Transverse colon (tissue), 4 donors: ENCODE data around the gene GC. TPM values are rescaled to one million over a fixed set of nuclear protein-coding genes. Genes with fewer than 3 reads are reported as not detected.

Experiments used
- DNase-seq: peaks from one replicate; pipeline ENCODE4 v3.0.0-alpha.2; 2019
- H3K27ac ChIP-seq, 4 donors: fragments of 200-600 bp; sonication (generic); 2 replicates each; pipeline ENCODE4 v1.5.1; 2016 to 2018; ENCODE audit warnings: inconsistent platforms in 4 of 4
- H3K27me3 ChIP-seq: fragments of 200-600 bp; sonication (generic); 2 replicates; pipeline ENCODE4 v1.5.1; 2017; ENCODE audit warnings: inconsistent platforms
- H3K36me3 ChIP-seq, 4 donors: fragments of 200-600 bp; sonication (generic); 2 replicates each; pipeline ENCODE4 v1.5.1; 2017 to 2019; ENCODE audit warnings: inconsistent platforms in 4 of 4
- H3K4me1 ChIP-seq, 4 donors: fragments of 200-600 bp; sonication (generic); 2 replicates each; pipeline ENCODE4 v1.5.1; 2017 to 2020; ENCODE audit warnings: inconsistent platforms in 4 of 4
- H3K4me3 ChIP-seq, 4 donors: fragments of 200-600 bp; sonication (generic); 1 replicate in 1 of 4; 2 replicates in 3 of 4; pipeline versions ENCODE4 v1.5.1 to v1.6.1; 2017 to 2019; ENCODE audit warnings: inconsistent platforms in 4 of 4
- H3K9me3 ChIP-seq, 2 donors: fragments of 200-600 bp; sonication (generic); 2 replicates each; pipeline ENCODE4 v1.5.1; 2017 to 2019; ENCODE audit warnings: inconsistent platforms in 2 of 2
- EP300 ChIP-seq: sonication (generic); formaldehyde crosslinking; IDR thresholded peaks from one replicate; pipeline ENCODE4 v1.6.1; 2017; ENCODE audit warnings: antibody characterized with exemption, low read depth
- POLR2A ChIP-seq: fragments of 450-650 bp; IDR thresholded peaks from one replicate; pipeline ENCODE4 v1.6.1; 2016; ENCODE audit warnings: antibody characterized with exemption, mild to moderate bottlenecking, moderate library complexity
- POLR2AphosphoS5 ChIP-seq, 3 donors: sonication (generic); formaldehyde crosslinking; IDR thresholded peaks; one replicate each; pipeline ENCODE4 v1.6.1; 2016; ENCODE audit warnings: antibody characterized with exemption in 3 of 3
- WGBS, 2 donors: methylation state at CpG; one replicate each; pipeline ENCODE4 v1.1.5; 2018; ENCODE audit warnings: low coverage in 1 of 2; 5-methylcytosine and 5-hydroxymethylcytosine counted together
- in situ Hi-C, 4 donors: fragments of 200-750 bp; cut with MboI; loops; one replicate each; pipeline versions ENCODE4 v1.15.0 to v1.15.1; 2017; ENCODE audit warnings: low sequenced_read_pairs in 3 of 4, low pct_ligation_motif_present in 1 of 4, low pct_unique_long_range_greater_than_20kb in 1 of 4
- intact Hi-C: fragments of 100-400 bp; cut with DNase I; formaldehyde crosslinking; loops from one replicate; pipeline ENCODE4 v1.15.1; 2023; ENCODE audit warnings: low total_unique reads
- total RNA-seq, 4 donors: library from RNA; depleted of rRNA; stranded (reverse); fragments of >200 nt; gene quantifications; one replicate each; pipeline ENCODE4 v1.1.0, GENCODE V29; 2016
- TF ChIP-seq, protein P1 (sequence below), 5 experiments: fragments of 200-600 bp in 3 of 5; fragments of 450-650 bp in 2 of 5; sonication (generic) in 3 of 5; IDR thresholded peaks; 1 replicate in 2 of 5; 2 replicates in 3 of 5; pipeline ENCODE4 v1.5.1; 2016 to 2017; ENCODE audit warnings: antibody characterized with exemption in 5 of 5, inconsistent platforms in 3 of 5, mild to moderate bottlenecking in 2 of 5, moderate library complexity in 1 of 5

Gene GC
- total RNA-seq, 4 donors from 2014 or later = not detected

DNA sequence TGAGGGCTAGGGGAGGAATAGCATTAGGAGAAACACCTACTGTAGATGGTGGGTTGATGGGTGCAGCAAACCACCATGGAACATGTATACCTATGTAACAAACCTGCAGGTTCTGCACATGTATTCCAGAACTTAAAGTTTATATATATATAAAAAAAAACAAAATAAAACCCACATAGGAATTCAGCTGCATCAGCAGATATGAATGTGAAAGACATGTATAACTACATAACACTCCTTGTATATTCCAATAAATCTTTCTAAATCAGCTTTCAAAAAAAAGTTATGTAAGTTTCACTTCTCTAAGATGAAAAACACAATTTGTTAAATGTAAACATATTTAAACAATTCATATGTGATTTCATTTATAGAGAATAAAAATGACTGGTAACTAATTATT lies 6.0 kb downstream of the GC start:
- intact Hi-C loops (no loop called here), in situ Hi-C loops (no loop called here)
- Histone ChIP-seq H3K27me3 (no peaks in the 10 kb centered on the region), H3K9me3 (no peaks in the 10 kb centered on the region), H3K36me3 (no peaks in the 10 kb centered on the region), H3K4me3 (no peak overlapping the region), H3K27ac (no peak overlapping the region), H3K4me1 (no peaks in the 10 kb centered on the region)
- no peak for TF ChIP-seq POLR2AphosphoS5 (IDR thresholded peaks at IDR 0.05)
- TF ChIP-seq, protein P1, sequence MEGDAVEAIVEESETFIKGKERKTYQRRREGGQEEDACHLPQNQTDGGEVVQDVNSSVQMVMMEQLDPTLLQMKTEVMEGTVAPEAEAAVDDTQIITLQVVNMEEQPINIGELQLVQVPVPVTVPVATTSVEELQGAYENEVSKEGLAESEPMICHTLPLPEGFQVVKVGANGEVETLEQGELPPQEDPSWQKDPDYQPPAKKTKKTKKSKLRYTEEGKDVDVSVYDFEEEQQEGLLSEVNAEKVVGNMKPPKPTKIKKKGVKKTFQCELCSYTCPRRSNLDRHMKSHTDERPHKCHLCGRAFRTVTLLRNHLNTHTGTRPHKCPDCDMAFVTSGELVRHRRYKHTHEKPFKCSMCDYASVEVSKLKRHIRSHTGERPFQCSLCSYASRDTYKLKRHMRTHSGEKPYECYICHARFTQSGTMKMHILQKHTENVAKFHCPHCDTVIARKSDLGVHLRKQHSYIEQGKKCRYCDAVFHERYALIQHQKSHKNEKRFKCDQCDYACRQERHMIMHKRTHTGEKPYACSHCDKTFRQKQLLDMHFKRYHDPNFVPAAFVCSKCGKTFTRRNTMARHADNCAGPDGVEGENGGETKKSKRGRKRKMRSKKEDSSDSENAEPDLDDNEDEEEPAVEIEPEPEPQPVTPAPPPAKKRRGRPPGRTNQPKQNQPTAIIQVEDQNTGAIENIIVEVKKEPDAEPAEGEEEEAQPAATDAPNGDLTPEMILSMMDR (IDR thresholded peaks at IDR 0.05) = no peak
- TF ChIP-seq EP300 = no peak
- no peak for TF ChIP-seq POLR2A
- DNase-seq = no peak

DNA sequence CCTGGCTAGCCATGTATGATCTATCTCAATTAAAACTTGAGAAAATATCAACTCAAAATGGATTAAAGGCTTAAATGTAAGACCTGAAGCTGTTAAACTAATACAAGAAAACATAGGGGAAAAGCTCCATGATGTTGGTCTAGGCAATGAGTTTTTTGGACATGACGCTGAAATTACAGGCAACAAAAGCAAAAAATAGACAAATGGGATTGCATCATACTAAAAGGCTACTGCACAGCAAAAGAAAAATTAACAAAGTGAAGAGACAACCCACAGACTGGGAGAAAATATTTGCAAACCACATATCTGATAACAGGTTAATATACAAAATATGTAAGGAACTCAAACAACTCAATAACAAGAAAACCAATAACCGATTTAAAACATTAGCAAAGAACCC lies 8.4 kb downstream of the GC start:
- H3K4me1 ChIP-seq = no peaks in the 10 kb centered on the region
- H3K27me3 ChIP-seq = no peaks in the 10 kb centered on the region
- H3K9me3 ChIP-seq = no peaks in the 10 kb centered on the region
- H3K36me3 ChIP-seq = no peaks in the 10 kb centered on the region
- TF ChIP-seq EP300 (no peak), POLR2AphosphoS5 (IDR thresholded peaks at IDR 0.05) (no peak), POLR2A (no peak)
- TF ChIP-seq, protein P1 (IDR thresholded peaks at IDR 0.05) = no peak
- no peak for DNase-seq
- intact Hi-C loops (no loop called here), in situ Hi-C loops (no loop called here)
- H3K27ac ChIP-seq = no peak overlapping the region
- H3K4me3 ChIP-seq = no peak overlapping the region
- 82 to 94% methylated on average over 2 of the region's 2 CpGs for WGBS, 2 donors

DNA sequence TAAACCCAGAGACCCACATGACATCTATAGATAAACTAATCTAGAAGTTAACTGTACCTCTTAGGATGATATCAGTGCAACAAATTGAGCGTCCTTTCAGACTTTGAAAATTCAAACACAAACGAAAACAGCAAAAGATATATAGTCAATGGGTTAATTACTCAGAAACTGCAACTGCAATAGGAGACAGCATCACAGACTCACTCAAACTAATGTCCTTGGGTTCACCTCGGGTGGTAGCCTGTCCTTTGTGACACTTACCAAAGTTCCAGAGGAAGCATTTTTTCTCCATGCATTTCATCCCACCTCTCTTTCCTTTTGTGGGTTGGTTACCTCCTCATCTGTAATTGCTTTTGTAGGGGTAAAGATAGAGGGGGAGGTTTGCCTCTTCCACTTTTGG lies 9.7 kb downstream of the GC start:
- in situ Hi-C loops (no loop called here), intact Hi-C loops (no loop called here)
- WGBS, 2 donors = 63 to 69% methylated on average over 3 of the region's 3 CpGs
- Histone ChIP-seq H3K36me3 (no peaks in the 10 kb centered on the region), H3K27ac (no peak overlapping the region), H3K27me3 (no peaks in the 10 kb centered on the region), H3K4me3 (no peak overlapping the region), H3K4me1 (no peaks in the 10 kb centered on the region), H3K9me3 (no peaks in the 10 kb centered on the region)
- TF ChIP-seq, protein P1 (IDR thresholded peaks at IDR 0.05) = no peak
- no peak for DNase-seq

DNA sequence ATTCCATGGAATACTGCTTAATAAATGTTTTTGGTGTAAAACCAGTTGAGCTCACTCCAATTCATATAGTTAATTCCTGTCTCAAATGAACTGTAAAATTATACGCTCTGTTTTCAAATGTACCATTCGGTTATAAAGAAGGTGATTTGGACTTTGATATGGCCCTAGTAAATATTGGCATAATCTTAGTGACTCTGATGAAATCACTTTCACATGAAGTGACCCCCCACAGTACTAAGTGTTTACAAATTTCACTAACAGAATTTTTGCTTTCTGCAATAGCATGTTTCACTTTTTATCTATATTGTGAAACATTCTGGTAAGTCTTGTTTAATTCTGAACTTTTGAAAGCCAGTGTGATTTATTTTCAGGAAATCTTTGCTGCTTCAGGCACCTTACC lies 10.9 kb downstream of the GC start:
- 54 to 58% methylated on average over 2 of the region's 2 CpGs for WGBS, 2 donors
- H3K4me3 ChIP-seq = no peak overlapping the region
- no peaks in the 10 kb centered on the region for H3K9me3 ChIP-seq
- no peak overlapping the region for H3K27ac ChIP-seq
- no peak for TF ChIP-seq POLR2AphosphoS5 (IDR thresholded peaks at IDR 0.05)
- TF ChIP-seq, protein P1 (IDR thresholded peaks at IDR 0.05) = no peak
- no peaks in the 10 kb centered on the region for H3K36me3 ChIP-seq
- in situ Hi-C loops = no loop called here
- no peaks in the 10 kb centered on the region for H3K4me1 ChIP-seq
- H3K27me3 ChIP-seq = no peaks in the 10 kb centered on the region
- intact Hi-C loops = no loop called here
- DNase-seq = no peak
